HEK293 (cell line): ENCODE data around the gene YIPF2.

Experiments used
- CTCF ChIA-PET: fragments of 350-600 bp; formaldehyde crosslinking; extraction: SDS; loops from one replicate; lab custom pipeline; 2021; ENCODE audit warnings: antibody characterized with exemption; lab: Yijun Ruan, JAX
- POLR2A ChIA-PET: fragments of 300-600 bp; formaldehyde crosslinking; extraction: SDS; loops from one replicate; lab custom pipeline; 2020; ENCODE audit warnings: antibody characterized with exemption, inconsistent platforms; lab: Yijun Ruan, JAX
- H3K27ac ChIP-seq: fragments of 200-500 bp; sonication (Bioruptor generic); 2 replicates; pipeline ENCODE4 v1.5.1; 2014; ENCODE audit warnings: low read depth, low read length, control low read depth, inconsistent platforms; ENCODE audit errors: extremely low read depth
- H3K36me3 ChIP-seq, 2 experiments: fragments of 200-500 bp in 1 of 2; sonication (Bioruptor generic) in 1 of 2; 1 replicate in 1 of 2; 2 replicates in 1 of 2; pipeline ENCODE4 v1.5.1; 2014 to 2017; ENCODE audit warnings: inconsistent platforms in 2 of 2, low read length in 2 of 2; ENCODE audit not compliant: control insufficient read depth in 2 of 2, insufficient read depth in 1 of 2
- H3K4me1 ChIP-seq: fragments of 200-500 bp; sonication (Bioruptor generic); 2 replicates; pipeline ENCODE4 v1.5.1; 2014; ENCODE audit warnings: mild to moderate bottlenecking, low read length, inconsistent platforms; ENCODE audit not compliant: control insufficient read depth, insufficient read depth
- H3K4me3 ChIP-seq: 2 replicates; pipeline ENCODE4 v1.5.1; 2011; ENCODE audit warnings: low read depth, mild to moderate bottlenecking, control low read depth, low read length, moderate library complexity
- H3K9me3 ChIP-seq: fragments of 200-500 bp; sonication (Bioruptor generic); 2 replicates; pipeline ENCODE4 v1.5.1; 2014; ENCODE audit warnings: low read depth, low read length, inconsistent platforms; ENCODE audit not compliant: control insufficient read depth, insufficient read depth
- EGR2 ChIP-seq: fragments of 450-650 bp; formaldehyde crosslinking; IDR thresholded peaks from 2 replicates; pipeline ENCODE4 v1.5.1; 2016; ENCODE audit warnings: low read depth, missing biosample characterization, missing genetic modification characterization
- FEZF1 ChIP-seq: fragments of 450-650 bp; formaldehyde crosslinking; IDR thresholded peaks from 2 replicates; pipeline ENCODE4 v1.5.1; 2016; ENCODE audit warnings: missing biosample characterization, missing genetic modification characterization
- GLIS1 ChIP-seq: fragments of 450-650 bp; formaldehyde crosslinking; IDR thresholded peaks from 2 replicates; pipeline ENCODE4 v1.5.1; 2016; ENCODE audit warnings: missing biosample characterization, missing genetic modification characterization
- GLIS2 ChIP-seq: fragments of 450-650 bp; formaldehyde crosslinking; IDR thresholded peaks from 2 replicates; pipeline ENCODE4 v1.5.1; 2016; ENCODE audit warnings: missing biosample characterization, missing genetic modification characterization
- HOXC10 ChIP-seq: sonication (generic); formaldehyde crosslinking; IDR thresholded peaks from 2 replicates; pipeline ENCODE4 v1.8.1; 2023; ENCODE audit warnings: mild to moderate bottlenecking, missing genetic modification reagents
- HOXD13 ChIP-seq: sonication (generic); formaldehyde crosslinking; IDR thresholded peaks from 2 replicates; pipeline ENCODE4 v1.8.0; 2022; ENCODE audit warnings: missing genetic modification reagents, borderline replicate concordance
- IKZF3 ChIP-seq: fragments of 450-650 bp; IDR thresholded peaks from 2 replicates; pipeline ENCODE4 v1.5.0; 2018; ENCODE audit warnings: missing biosample characterization, mild to moderate bottlenecking, missing genetic modification characterization, moderate library complexity
- PRDM1 ChIP-seq: fragments of 450-650 bp; formaldehyde crosslinking; IDR thresholded peaks from 2 replicates; pipeline ENCODE4; 2016; ENCODE audit warnings: missing biosample characterization, missing genetic modification characterization
- ZBTB8A ChIP-seq: fragments of 450-650 bp; formaldehyde crosslinking; IDR thresholded peaks from 2 replicates; pipeline ENCODE4 v1.5.1; 2016; ENCODE audit warnings: missing biosample characterization, missing genetic modification characterization
- ZEB2 ChIP-seq: fragments of 450-650 bp; formaldehyde crosslinking; IDR thresholded peaks from 2 replicates; pipeline ENCODE4 v1.5.1; 2016; ENCODE audit warnings: missing biosample characterization, missing genetic modification characterization
- ZNF2 ChIP-seq: fragments of 450-650 bp; formaldehyde crosslinking; IDR thresholded peaks from 2 replicates; pipeline ENCODE4 v1.5.1; 2016; ENCODE audit warnings: missing biosample characterization, missing genetic modification characterization
- ZNF221 ChIP-seq: fragments of 450-650 bp; formaldehyde crosslinking; IDR thresholded peaks from 2 replicates; pipeline ENCODE4 v1.5.1; 2017; ENCODE audit warnings: missing biosample characterization, missing genetic modification characterization, borderline replicate concordance
- ZNF350 ChIP-seq: fragments of 450-650 bp; formaldehyde crosslinking; IDR thresholded peaks from 2 replicates; pipeline ENCODE4 v1.5.0; 2017; ENCODE audit warnings: missing biosample characterization, mild to moderate bottlenecking, missing genetic modification characterization
- ZNF404 ChIP-seq: fragments of 450-650 bp; formaldehyde crosslinking; IDR thresholded peaks from 2 replicates; pipeline ENCODE4 v1.5.1; 2017; ENCODE audit warnings: missing biosample characterization, missing genetic modification characterization
- ZNF571 ChIP-seq: fragments of 450-650 bp; formaldehyde crosslinking; IDR thresholded peaks from 2 replicates; pipeline ENCODE4 v1.5.0; 2017; ENCODE audit warnings: missing biosample characterization, missing genetic modification characterization
- ZNF621 ChIP-seq: fragments of 450-650 bp; formaldehyde crosslinking; IDR thresholded peaks from 2 replicates; pipeline ENCODE4 v1.5.1; 2017; ENCODE audit warnings: missing biosample characterization, missing genetic modification characterization
- ZNF624 ChIP-seq: fragments of 450-650 bp; formaldehyde crosslinking; IDR thresholded peaks from 2 replicates; pipeline ENCODE4 v1.5.1; 2017; ENCODE audit warnings: missing biosample characterization, missing genetic modification characterization
- TF ChIP-seq, protein P1 (sequence below): fragments of 450-650 bp; formaldehyde crosslinking; IDR thresholded peaks from 2 replicates; pipeline ENCODE4 v1.5.1; 2016; ENCODE audit warnings: missing biosample characterization, missing genetic modification characterization
- TF ChIP-seq, protein P2 (sequence below): fragments of 450-650 bp; formaldehyde crosslinking; IDR thresholded peaks from 2 replicates; pipeline ENCODE4 v1.5.0; 2017; ENCODE audit warnings: missing biosample characterization, missing genetic modification characterization, borderline replicate concordance
- TF ChIP-seq, protein P3 (sequence below): fragments of 450-650 bp; formaldehyde crosslinking; IDR thresholded peaks from 2 replicates; pipeline ENCODE4 v1.5.1; 2016; ENCODE audit warnings: missing biosample characterization, missing genetic modification characterization, low read depth
- TF ChIP-seq, protein P4 (sequence below): fragments of 450-650 bp; formaldehyde crosslinking; IDR thresholded peaks from 2 replicates; pipeline ENCODE4 v1.5.1; 2016; ENCODE audit warnings: missing biosample characterization, missing genetic modification characterization
- TF ChIP-seq, protein P5 (sequence below): fragments of 450-650 bp; formaldehyde crosslinking; IDR thresholded peaks from 2 replicates; pipeline ENCODE4 v1.5.1; 2016; ENCODE audit warnings: missing biosample characterization, missing genetic modification characterization
- TF ChIP-seq, protein P6 (sequence below): fragments of 450-650 bp; formaldehyde crosslinking; IDR thresholded peaks from 2 replicates; pipeline ENCODE4 v1.5.1; 2016; ENCODE audit warnings: missing biosample characterization, missing genetic modification characterization

YIPF2 gene

DNA sequence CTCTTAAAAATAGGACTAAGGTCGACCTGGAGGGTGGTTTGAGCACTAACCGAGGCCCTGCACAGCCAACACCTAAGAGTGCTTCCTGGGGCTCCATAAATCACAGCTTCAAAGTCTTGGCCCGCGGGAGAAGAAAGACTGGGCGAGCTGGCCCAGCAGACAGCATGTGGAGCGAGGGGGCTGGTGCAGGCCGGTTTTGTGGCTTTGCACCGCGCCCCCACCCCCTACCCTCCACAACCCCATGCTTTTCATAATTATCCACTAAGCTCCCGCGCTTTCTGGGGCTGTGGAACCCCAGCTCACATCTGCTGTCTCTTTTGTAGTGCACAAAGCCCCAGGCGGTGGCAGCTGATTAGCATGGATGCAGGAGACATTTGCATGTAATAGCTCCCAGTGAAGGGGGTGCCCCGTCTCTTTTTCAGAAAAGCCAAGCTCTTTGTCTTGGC is 40.0 kb downstream of the YIPF2 start (continued):
- TF ChIP-seq, protein P1, sequence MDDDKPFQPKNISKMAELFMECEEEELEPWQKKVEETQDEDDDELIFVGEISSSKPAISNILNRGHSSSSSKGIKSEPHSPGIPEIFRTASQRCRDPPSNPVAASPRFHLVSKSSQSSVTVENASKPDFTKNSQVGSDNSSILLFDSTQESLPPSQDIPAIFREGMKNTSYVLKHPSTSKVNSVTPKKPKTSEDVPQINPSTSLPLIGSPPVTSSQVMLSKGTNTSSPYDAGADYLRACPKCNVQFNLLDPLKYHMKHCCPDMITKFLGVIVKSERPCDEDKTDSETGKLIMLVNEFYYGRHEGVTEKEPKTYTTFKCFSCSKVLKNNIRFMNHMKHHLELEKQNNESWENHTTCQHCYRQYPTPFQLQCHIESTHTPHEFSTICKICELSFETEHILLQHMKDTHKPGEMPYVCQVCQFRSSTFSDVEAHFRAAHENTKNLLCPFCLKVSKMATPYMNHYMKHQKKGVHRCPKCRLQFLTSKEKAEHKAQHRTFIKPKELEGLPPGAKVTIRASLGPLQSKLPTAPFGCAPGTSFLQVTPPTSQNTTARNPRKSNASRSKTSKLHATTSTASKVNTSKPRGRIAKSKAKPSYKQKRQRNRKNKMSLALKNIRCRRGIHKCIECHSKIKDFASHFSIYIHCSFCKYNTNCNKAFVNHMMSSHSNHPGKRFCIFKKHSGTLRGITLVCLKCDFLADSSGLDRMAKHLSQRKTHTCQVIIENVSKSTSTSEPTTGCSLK (tag by site-specific recombination), result no peak

DNA sequence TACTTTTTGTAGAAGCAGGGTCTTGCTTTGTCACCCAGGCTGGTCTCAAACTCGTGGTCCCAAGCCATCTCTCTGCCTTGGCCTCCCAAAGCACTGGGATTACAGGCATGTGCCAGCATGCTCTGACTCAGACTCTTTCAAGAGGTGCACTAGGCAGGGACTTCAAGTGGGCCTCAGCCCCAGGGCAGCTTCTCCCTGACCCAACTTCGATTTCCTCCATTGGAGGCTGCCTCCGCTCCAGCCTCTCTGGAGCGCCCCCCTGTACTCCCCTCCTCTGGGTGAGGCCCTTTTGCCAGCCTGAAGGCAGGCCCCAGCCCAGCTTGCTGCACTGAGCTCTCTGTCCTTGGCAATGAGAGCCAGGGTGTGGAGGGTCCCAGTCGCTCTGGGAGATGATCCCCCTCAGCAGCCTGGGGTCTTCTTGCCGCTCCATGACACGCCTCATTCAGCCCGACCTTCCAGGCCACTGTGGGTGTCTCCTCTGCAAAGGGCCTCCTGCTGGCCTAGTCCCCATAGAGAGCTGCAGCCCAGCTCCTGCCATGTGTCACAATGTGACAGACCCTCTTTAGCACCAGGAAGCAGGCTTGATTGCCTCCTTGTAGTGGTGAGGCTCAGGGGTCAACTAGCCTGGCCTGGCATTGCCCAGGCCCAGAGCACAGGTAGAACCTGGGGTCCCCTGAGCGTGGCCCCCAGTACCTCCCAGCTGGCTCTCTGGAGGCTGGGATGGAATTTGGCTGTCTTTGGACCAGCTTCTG is 40.6 kb downstream of the YIPF2 start:
- POLR2A ChIA-PET, result interaction anchor here (1.0 to 1.6 kb wide), 2 partner anchors 13 to 52 kb away, joined by 3 to 5 read pairs; partner anchors contain the start of gene TMED1
- Histone ChIP-seq H3K36me3 (no peaks in the 10 kb centered on the region), H3K9me3 (no peaks in the 10 kb centered on the region), H3K4me3 (no peak overlapping the region), H3K4me1 (0 out of 2 replicates have a peak, but pooled peaks cover 4% of the 10 kb centered on the region), H3K27ac (no peak overlapping the region; the same call in 1 of the 2 replicates)
- CTCF ChIA-PET, result interaction anchor here (0.6 to 2.0 kb wide), 6 partner anchors 16 to 637 kb away, joined by 3 to 6 read pairs (median 3); partner anchors contain the start of gene CARM1
- TF ChIP-seq EGR2 (tag by site-specific recombination) (no peak), ZNF571 (tag by site-specific recombination) (no peak), PRDM1 (tag by site-specific recombination) (no peak), ZNF621 (tag by site-specific recombination) (no peak), ZNF624 (no peak), ZNF2 (tag by site-specific recombination) (no peak), GLIS2 (peak; percentile 59), ZNF350 (tag by site-specific recombination) (no peak), ZNF404 (tag by site-specific recombination) (no peak), ZEB2 (tag by site-specific recombination) (peak; percentile 38; the same call in 1 of the 2 replicates), HOXD13 (CRISPR knock-in tag) (no peak), GLIS1 (tag by site-specific recombination) (peak; percentile 72), IKZF3 (tag by site-specific recombination) (peak; percentile 62; the same call in 1 of the 2 replicates), ZNF221 (no peak), FEZF1 (tag by site-specific recombination) (no peak), ZBTB8A (0 out of 2 replicates have a peak, but pooled peaks have one; percentile 11), HOXC10 (CRISPR knock-in tag) (no peak)
- TF ChIP-seq, protein P2, sequence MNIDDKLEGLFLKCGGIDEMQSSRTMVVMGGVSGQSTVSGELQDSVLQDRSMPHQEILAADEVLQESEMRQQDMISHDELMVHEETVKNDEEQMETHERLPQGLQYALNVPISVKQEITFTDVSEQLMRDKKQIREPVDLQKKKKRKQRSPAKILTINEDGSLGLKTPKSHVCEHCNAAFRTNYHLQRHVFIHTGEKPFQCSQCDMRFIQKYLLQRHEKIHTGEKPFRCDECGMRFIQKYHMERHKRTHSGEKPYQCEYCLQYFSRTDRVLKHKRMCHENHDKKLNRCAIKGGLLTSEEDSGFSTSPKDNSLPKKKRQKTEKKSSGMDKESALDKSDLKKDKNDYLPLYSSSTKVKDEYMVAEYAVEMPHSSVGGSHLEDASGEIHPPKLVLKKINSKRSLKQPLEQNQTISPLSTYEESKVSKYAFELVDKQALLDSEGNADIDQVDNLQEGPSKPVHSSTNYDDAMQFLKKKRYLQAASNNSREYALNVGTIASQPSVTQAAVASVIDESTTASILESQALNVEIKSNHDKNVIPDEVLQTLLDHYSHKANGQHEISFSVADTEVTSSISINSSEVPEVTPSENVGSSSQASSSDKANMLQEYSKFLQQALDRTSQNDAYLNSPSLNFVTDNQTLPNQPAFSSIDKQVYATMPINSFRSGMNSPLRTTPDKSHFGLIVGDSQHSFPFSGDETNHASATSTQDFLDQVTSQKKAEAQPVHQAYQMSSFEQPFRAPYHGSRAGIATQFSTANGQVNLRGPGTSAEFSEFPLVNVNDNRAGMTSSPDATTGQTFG (tag by site-specific recombination), result no peak
- TF ChIP-seq, protein P3, sequence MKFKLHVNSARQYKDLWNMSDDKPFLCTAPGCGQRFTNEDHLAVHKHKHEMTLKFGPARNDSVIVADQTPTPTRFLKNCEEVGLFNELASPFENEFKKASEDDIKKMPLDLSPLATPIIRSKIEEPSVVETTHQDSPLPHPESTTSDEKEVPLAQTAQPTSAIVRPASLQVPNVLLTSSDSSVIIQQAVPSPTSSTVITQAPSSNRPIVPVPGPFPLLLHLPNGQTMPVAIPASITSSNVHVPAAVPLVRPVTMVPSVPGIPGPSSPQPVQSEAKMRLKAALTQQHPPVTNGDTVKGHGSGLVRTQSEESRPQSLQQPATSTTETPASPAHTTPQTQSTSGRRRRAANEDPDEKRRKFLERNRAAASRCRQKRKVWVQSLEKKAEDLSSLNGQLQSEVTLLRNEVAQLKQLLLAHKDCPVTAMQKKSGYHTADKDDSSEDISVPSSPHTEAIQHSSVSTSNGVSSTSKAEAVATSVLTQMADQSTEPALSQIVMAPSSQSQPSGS (tag by site-specific recombination), result no peak
- TF ChIP-seq, protein P4, sequence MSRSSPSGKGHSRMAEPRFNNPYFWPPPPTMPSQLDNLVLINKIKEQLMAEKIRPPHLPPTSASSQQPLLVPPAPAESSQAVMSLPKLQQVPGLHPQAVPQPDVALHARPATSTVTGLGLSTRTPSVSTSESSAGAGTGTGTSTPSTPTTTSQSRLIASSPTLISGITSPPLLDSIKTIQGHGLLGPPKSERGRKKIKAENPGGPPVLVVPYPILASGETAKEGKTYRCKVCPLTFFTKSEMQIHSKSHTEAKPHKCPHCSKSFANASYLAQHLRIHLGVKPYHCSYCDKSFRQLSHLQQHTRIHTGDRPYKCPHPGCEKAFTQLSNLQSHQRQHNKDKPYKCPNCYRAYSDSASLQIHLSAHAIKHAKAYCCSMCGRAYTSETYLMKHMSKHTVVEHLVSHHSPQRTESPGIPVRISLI (tag by site-specific recombination), result no peak
- TF ChIP-seq, protein P5, sequence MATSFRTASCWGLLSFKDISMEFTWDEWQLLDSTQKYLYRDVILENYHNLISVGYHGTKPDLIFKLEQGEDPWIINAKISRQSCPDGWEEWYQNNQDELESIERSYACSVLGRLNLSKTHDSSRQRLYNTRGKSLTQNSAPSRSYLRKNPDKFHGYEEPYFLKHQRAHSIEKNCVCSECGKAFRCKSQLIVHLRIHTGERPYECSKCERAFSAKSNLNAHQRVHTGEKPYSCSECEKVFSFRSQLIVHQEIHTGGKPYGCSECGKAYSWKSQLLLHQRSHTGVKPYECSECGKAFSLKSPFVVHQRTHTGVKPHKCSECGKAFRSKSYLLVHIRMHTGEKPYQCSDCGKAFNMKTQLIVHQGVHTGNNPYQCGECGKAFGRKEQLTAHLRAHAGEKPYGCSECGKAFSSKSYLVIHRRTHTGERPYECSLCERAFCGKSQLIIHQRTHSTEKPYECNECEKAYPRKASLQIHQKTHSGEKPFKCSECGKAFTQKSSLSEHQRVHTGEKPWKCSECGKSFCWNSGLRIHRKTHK (tag by site-specific recombination), result no peak
- TF ChIP-seq, protein P6, sequence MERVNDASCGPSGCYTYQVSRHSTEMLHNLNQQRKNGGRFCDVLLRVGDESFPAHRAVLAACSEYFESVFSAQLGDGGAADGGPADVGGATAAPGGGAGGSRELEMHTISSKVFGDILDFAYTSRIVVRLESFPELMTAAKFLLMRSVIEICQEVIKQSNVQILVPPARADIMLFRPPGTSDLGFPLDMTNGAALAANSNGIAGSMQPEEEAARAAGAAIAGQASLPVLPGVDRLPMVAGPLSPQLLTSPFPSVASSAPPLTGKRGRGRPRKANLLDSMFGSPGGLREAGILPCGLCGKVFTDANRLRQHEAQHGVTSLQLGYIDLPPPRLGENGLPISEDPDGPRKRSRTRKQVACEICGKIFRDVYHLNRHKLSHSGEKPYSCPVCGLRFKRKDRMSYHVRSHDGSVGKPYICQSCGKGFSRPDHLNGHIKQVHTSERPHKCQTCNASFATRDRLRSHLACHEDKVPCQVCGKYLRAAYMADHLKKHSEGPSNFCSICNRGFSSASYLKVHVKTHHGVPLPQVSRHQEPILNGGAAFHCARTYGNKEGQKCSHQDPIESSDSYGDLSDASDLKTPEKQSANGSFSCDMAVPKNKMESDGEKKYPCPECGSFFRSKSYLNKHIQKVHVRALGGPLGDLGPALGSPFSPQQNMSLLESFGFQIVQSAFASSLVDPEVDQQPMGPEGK (tag by site-specific recombination), result peak; percentile 52
